ENCODE measurements around the gene PTPN2. TPM values are rescaled to one million over a fixed set of nuclear protein-coding genes. Genes with fewer than 3 reads are reported as not detected.

Gene PTPN2
- total RNA-seq, 1 donor from 2014 or later = 23.9 TPM

- Mint-ChIP-seq H3K4me3 (ENCODE audit: unreplicated experiment) (no peak overlapping the region), H3K27ac (ENCODE audit: unreplicated experiment) (no peak overlapping the region), H3K9me3 (ENCODE audit: unreplicated experiment) (no peaks in the 10 kb centered on the region), H3K4me1 (ENCODE audit: unreplicated experiment) (peaks cover 10% of the 10 kb centered on the region), H3K27me3 (ENCODE audit: unreplicated experiment) (peaks cover 4% of the 10 kb centered on the region), H3K36me3 (ENCODE audit: low read depth, unreplicated experiment) (no peaks in the 10 kb centered on the region)
- TF ChIP-seq CTCF (IDR thresholded peaks at IDR 0.05; ENCODE audit: unreplicated experiment) = no peak
- no peak for DNase-seq (ENCODE audit: low spot score)
These were observed 44.4 kb downstream of the PTPN2 start for GRCh38 chr18:12839526-12840196.

DNA sequence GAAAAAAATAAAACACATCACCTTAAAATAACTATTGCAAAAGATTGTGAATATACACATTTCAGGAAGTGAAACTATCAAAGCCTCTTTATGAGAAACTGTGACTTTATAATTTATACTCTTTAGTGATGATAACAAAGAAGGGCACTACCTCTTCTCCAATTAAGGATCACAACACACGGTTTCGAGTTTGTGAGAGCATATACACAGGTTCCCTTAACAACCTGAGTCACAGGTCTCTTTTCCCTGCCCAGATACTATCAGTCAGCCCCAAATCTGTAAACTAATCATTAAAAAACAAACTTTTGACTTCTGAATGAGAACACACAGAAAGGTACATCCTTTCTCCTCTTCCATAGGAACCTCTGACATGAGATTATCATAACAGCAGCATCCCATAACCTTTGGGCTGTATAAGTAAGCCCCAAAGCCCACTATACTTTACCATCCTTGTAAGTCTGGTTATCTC lies 44.9 kb downstream of the PTPN2 start:
- H3K27ac Mint-ChIP-seq (ENCODE audit: unreplicated experiment) = no peak overlapping the region
- no peaks in the 10 kb centered on the region for H3K9me3 Mint-ChIP-seq (ENCODE audit: unreplicated experiment)
- peaks cover 10% of the 10 kb centered on the region for H3K4me1 Mint-ChIP-seq (ENCODE audit: unreplicated experiment)

DNA sequence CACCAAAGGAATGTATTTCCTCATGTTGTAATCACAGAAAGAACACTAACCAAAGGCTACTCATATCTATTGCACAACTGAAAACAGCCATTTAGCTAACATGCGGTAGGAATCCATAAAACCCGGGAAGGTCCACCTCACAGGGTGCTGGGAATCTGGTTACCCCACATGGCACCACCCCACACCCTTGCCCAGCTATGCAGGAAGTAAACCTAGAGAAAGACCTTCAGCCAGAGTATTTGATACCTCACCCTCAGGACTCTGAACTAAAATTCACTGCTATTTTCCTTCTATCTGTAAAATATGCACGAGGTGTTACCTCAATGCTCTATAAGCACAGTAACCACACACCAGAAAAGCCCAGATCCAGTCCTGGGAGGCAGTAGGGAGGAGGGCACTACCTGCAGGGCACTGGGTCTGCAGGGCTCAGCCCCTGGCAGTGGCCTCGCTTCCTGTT lies 45.8 kb downstream of the PTPN2 start:
- TF ChIP-seq CTCF (IDR thresholded peaks at IDR 0.05; ENCODE audit: unreplicated experiment) = no peak
- no peak for DNase-seq (ENCODE audit: low spot score)
- Mint-ChIP-seq H3K4me1 (ENCODE audit: unreplicated experiment) (peaks cover 10% of the 10 kb centered on the region), H3K4me3 (ENCODE audit: unreplicated experiment) (no peak overlapping the region), H3K9me3 (ENCODE audit: unreplicated experiment) (no peaks in the 10 kb centered on the region), H3K36me3 (ENCODE audit: low read depth, unreplicated experiment) (peaks cover 6% of the 10 kb centered on the region), H3K27me3 (ENCODE audit: unreplicated experiment) (peaks cover 4% of the 10 kb centered on the region), H3K27ac (ENCODE audit: unreplicated experiment) (peak overlapping the region; percentile 76)

More for the DNA sequence above, 44.9 kb downstream of the PTPN2 start:
- no peak for TF ChIP-seq CTCF (IDR thresholded peaks at IDR 0.05; ENCODE audit: unreplicated experiment)
- DNase-seq (ENCODE audit: low spot score) = no peak
- peaks cover 4% of the 10 kb centered on the region for H3K27me3 Mint-ChIP-seq (ENCODE audit: unreplicated experiment)
- no peaks in the 10 kb centered on the region for H3K36me3 Mint-ChIP-seq (ENCODE audit: low read depth, unreplicated experiment)
- no peak overlapping the region for H3K4me3 Mint-ChIP-seq (ENCODE audit: unreplicated experiment)

DNA sequence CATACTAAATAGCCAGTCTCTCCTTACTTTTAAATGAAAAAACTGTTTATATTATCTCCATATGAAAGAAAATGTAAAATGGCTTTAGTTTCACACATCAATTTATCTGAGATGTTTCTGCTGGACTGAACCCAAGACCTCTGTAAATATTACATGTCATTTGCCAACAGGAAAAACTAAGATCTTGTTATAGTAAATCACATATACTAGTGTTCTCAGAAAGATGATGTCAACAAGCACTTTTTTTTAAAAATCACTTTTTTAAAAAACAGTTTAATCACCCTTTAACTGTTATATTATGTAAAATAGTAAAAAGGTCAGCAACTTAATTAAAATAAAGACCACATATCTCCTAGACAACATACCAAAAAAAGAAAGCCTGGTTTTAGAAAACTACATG lies 46.3 kb downstream of the PTPN2 start:
- peaks cover 6% of the 10 kb centered on the region for H3K36me3 Mint-ChIP-seq (ENCODE audit: low read depth, unreplicated experiment)
- no peaks in the 10 kb centered on the region for H3K9me3 Mint-ChIP-seq (ENCODE audit: unreplicated experiment)
- no peak for DNase-seq (ENCODE audit: low spot score)
- H3K27ac Mint-ChIP-seq (ENCODE audit: unreplicated experiment) = peak overlapping the region; percentile 76
- H3K27me3 Mint-ChIP-seq (ENCODE audit: unreplicated experiment) = peaks cover 4% of the 10 kb centered on the region
- H3K4me3 Mint-ChIP-seq (ENCODE audit: unreplicated experiment) = no peak overlapping the region
- TF ChIP-seq CTCF (IDR thresholded peaks at IDR 0.05; ENCODE audit: unreplicated experiment) = no peak
- peaks cover 10% of the 10 kb centered on the region for H3K4me1 Mint-ChIP-seq (ENCODE audit: unreplicated experiment)

GRCh38 chr18:12836551-12836950 lies 47.5 kb downstream of the PTPN2 start:
- H3K27ac Mint-ChIP-seq (ENCODE audit: unreplicated experiment) = no peak overlapping the region
- H3K9me3 Mint-ChIP-seq (ENCODE audit: unreplicated experiment) = no peaks in the 10 kb centered on the region
- TF ChIP-seq CTCF (IDR thresholded peaks at IDR 0.05; ENCODE audit: unreplicated experiment) = no peak
- H3K36me3 Mint-ChIP-seq (ENCODE audit: low read depth, unreplicated experiment) = peaks cover 6% of the 10 kb centered on the region
- DNase-seq (ENCODE audit: low spot score) = no peak
- no peak overlapping the region for H3K4me3 Mint-ChIP-seq (ENCODE audit: unreplicated experiment)
- no peaks in the 10 kb centered on the region for H3K27me3 Mint-ChIP-seq (ENCODE audit: unreplicated experiment)
- H3K4me1 Mint-ChIP-seq (ENCODE audit: unreplicated experiment) = peaks cover 10% of the 10 kb centered on the region

Measured in endothelial cell (in vitro differentiated cells).